HepG2 (cell line): ENCODE results near the gene DLG4. TPM values are rescaled to one million over a fixed set of nuclear protein-coding genes. Genes with fewer than 3 reads are reported as not detected.

Source experiments
- FOSL2 ChIP-seq: sonication (generic); formaldehyde crosslinking; IDR thresholded peaks from 2 replicates; pipeline ENCODE4 v1.4.0; 2020; ENCODE audit warnings: missing genetic modification reagents
- GMEB1 ChIP-seq: sonication (generic); formaldehyde crosslinking; IDR thresholded peaks from 2 replicates; pipeline ENCODE4 v1.5.1; 2020; ENCODE audit warnings: missing genetic modification reagents, mild to moderate bottlenecking, borderline replicate concordance
- MIXL1 ChIP-seq: IDR thresholded peaks from 2 replicates; pipeline ENCODE4 v1.6.1; 2016
- NAIF1 ChIP-seq: sonication (generic); formaldehyde crosslinking; IDR thresholded peaks from 2 replicates; pipeline ENCODE4 v1.5.0; 2020; ENCODE audit warnings: mild to moderate bottlenecking, missing genetic modification reagents, borderline replicate concordance
- PHF5A ChIP-seq: IDR thresholded peaks from one replicate; pipeline ENCODE4 v1.6.1; 2018; ENCODE audit warnings: low read depth, missing genetic modification reagents; ENCODE audit not compliant: unreplicated experiment
- PREB ChIP-seq: sonication (generic); formaldehyde crosslinking; IDR thresholded peaks from 2 replicates; pipeline ENCODE4 v1.4.0; 2020; ENCODE audit warnings: missing genetic modification reagents
- SOX5 ChIP-seq: IDR thresholded peaks from 2 replicates; pipeline ENCODE4 v1.6.1; 2016; ENCODE audit warnings: borderline replicate concordance
- TFDP2 ChIP-seq: sonication (generic); formaldehyde crosslinking; IDR thresholded peaks from 2 replicates; pipeline ENCODE4 v1.4.0; 2020; ENCODE audit warnings: missing genetic modification reagents
- YY1 ChIP-seq: IDR thresholded peaks from 2 replicates; pipeline ENCODE4 v1.6.1; 2011; ENCODE audit warnings: low read length, low read depth, moderate library complexity, mild to moderate bottlenecking; ENCODE audit not compliant: insufficient read depth, insufficient replicate concordance
- ZNF275 ChIP-seq: sonication (generic); formaldehyde crosslinking; IDR thresholded peaks from 2 replicates; pipeline ENCODE4 v1.8.0; 2022; ENCODE audit warnings: missing genetic modification reagents, mild to moderate bottlenecking, inconsistent platforms, borderline replicate concordance
- ZNF503 ChIP-seq: sonication (generic); formaldehyde crosslinking; IDR thresholded peaks from 2 replicates; pipeline ENCODE4 v1.4.0; 2020; ENCODE audit warnings: missing genetic modification reagents
- polyA plus RNA-seq, 8 experiments: library from polyadenylated mRNA; depleted of rRNA in 3 of 8; stranded (reverse) in 7 of 8; unstranded in 1 of 8; fragments of >200 nt; fragmentation: Illumina TruSeq in 4 of 8; extraction: Trizol in 4 of 8; gene quantifications; 2 replicates each; pipeline versions ENCODE4 v1.2.1 to v1.2.3, GENCODE V29; 2011 to 2016; ENCODE audit warnings: low read depth in 4 of 8, missing spikeins in 1 of 8, mixed read lengths in 1 of 8; ENCODE audit not compliant: insufficient read depth in 1 of 8
- total RNA-seq, 5 experiments: library from RNA; depleted of rRNA; stranded (reverse); fragments of >200 nt; fragmentation: Illumina TruSeq; extraction: Trizol; gene quantifications; 2 replicates each; pipeline ENCODE4 v1.2.3, GENCODE V29; 2016; ENCODE audit warnings: low read depth in 1 of 5
- TF ChIP-seq, protein P1 (sequence below): sonication (generic); formaldehyde crosslinking; IDR thresholded peaks from 2 replicates; pipeline ENCODE4 v1.5.1; 2020; ENCODE audit warnings: mild to moderate bottlenecking, missing genetic modification reagents, borderline replicate concordance

The DLG4 gene
- total and polyA plus RNA-seq, 2 of the 13 experiments (the other 11 are each of a cell fraction or from before 2014, with no cell fraction given), result 0.71 to 4.3 TPM

DNA sequence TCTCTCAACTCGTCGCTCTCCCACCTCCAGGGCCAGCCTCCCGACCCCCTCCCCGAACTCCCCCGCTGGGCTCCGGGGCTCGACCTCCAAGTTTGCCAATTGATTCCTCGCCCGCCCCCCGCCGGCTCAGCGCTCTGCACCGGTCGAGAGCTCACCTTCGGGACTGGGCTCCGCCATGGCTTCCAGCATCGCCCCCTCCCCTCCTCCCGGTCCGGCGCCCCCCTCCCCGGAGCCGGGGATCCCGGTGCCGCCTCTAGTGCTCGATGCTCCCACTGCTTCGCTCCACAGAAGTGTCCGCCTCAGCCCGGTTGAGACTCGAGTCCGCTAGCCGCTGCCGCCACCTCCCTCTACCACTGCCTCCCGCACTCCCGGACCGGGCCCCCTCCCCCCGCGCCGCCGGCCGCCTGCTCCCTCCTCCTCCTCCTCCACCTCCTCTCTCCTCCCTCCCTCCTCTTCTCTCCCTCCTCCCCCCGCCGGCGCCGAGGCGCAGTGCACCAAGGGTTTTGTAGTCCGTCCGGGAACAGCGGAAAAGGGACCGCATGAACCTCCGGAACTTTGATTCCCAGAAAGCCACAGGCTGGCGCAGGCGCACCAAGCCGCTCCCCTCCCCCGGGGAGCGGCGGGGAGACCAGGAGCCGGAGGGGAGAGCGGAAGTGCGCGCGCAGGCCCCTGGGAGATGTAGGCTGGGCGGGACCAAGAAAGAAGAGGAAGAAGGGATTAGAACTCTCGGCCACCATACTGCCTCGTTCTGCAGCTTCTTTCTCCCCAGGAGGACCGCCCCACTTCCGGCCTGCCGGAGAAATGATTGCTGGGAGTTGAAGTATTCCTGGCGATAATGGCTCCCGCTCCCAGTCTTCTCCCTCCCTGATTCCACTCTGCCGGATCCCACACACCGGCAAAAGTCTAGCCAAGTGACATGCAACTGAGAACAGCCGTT, 19.7 kb upstream of the DLG4 start, which contains the start of gene PHF23 (continued):
- TF ChIP-seq GMEB1 (CRISPR knock-in tag), result peak; percentile 87
- TF ChIP-seq PREB (CRISPR knock-in tag), result no peak
- TF ChIP-seq ZNF275 (CRISPR knock-in tag), result 0 out of 2 replicates have a peak, but pooled peaks have one; percentile 38
- TF ChIP-seq PHF5A (CRISPR knock-in tag), result peak; percentile 77
- TF ChIP-seq, protein P1, sequence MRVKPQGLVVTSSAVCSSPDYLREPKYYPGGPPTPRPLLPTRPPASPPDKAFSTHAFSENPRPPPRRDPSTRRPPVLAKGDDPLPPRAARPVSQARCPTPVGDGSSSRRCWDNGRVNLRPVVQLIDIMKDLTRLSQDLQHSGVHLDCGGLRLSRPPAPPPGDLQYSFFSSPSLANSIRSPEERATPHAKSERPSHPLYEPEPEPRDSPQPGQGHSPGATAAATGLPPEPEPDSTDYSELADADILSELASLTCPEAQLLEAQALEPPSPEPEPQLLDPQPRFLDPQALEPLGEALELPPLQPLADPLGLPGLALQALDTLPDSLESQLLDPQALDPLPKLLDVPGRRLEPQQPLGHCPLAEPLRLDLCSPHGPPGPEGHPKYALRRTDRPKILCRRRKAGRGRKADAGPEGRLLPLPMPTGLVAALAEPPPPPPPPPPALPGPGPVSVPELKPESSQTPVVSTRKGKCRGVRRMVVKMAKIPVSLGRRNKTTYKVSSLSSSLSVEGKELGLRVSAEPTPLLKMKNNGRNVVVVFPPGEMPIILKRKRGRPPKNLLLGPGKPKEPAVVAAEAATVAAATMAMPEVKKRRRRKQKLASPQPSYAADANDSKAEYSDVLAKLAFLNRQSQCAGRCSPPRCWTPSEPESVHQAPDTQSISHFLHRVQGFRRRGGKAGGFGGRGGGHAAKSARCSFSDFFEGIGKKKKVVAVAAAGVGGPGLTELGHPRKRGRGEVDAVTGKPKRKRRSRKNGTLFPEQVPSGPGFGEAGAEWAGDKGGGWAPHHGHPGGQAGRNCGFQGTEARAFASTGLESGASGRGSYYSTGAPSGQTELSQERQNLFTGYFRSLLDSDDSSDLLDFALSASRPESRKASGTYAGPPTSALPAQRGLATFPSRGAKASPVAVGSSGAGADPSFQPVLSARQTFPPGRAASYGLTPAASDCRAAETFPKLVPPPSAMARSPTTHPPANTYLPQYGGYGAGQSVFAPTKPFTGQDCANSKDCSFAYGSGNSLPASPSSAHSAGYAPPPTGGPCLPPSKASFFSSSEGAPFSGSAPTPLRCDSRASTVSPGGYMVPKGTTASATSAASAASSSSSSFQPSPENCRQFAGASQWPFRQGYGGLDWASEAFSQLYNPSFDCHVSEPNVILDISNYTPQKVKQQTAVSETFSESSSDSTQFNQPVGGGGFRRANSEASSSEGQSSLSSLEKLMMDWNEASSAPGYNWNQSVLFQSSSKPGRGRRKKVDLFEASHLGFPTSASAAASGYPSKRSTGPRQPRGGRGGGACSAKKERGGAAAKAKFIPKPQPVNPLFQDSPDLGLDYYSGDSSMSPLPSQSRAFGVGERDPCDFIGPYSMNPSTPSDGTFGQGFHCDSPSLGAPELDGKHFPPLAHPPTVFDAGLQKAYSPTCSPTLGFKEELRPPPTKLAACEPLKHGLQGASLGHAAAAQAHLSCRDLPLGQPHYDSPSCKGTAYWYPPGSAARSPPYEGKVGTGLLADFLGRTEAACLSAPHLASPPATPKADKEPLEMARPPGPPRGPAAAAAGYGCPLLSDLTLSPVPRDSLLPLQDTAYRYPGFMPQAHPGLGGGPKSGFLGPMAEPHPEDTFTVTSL, result no peak
- peak; percentile 45; the same call in 1 of the 2 replicates for TF ChIP-seq ZNF503
- TF ChIP-seq NAIF1 (CRISPR knock-in tag), result peak; percentile 97
- no peak for TF ChIP-seq MIXL1 (CRISPR knock-in tag)
- no peak for TF ChIP-seq SOX5
- TF ChIP-seq TFDP2, result peak; percentile 39; the same call in 1 of the 2 replicates
- peak; percentile 21; the same call in 1 of the 2 replicates for TF ChIP-seq FOSL2 (CRISPR knock-in tag)
- TF ChIP-seq YY1, result peak; percentile 90
